Measurements from ENCODE around the gene GASK1A. TPM values are rescaled to one million over a fixed set of nuclear protein-coding genes. Genes with fewer than 3 reads are reported as not detected.

The GASK1A gene
- total RNA-seq, 1 experiment from 2014 or later = 5.4 TPM

GRCh38 chr3:42942693-42943092 is 36.4 kb upstream of the GASK1A start:
- no peak overlapping the region for H3K4me2 ChIP-seq (ENCODE audit: insufficient read depth, insufficient read length, low read length)
- H3K18ac ChIP-seq (ENCODE audit: insufficient read length, low read depth, low read length) = no peak overlapping the region
- Mint-ChIP-seq H3K27me3 (ENCODE audit: low read depth) (no peaks in the 10 kb centered on the region), H3K9me3 (no peaks in the 10 kb centered on the region), H3K4me3 (no peak overlapping the region), H3K36me3 (ENCODE audit: insufficient read depth in 1 of 3, low read depth in 3 of 3) (no peaks in the 10 kb centered on the region), H3K4me1 (peaks cover 0 to 2% of the 10 kb centered on the region in 2 experiments), H3K27ac (no peak overlapping the region)
- H3K56ac ChIP-seq (ENCODE audit: insufficient read length, low read depth, low read length) = no peak overlapping the region
- no CpG with 5 or more reads among the region's 1 CpG for WGBS (ENCODE audit: extremely low coverage, insufficient read length, low lambda C conversion rate)
- no peaks in the 10 kb centered on the region for H3K9me3 ChIP-seq (ENCODE audit: control insufficient read depth, low read depth, low read length)
- H2BK15ac ChIP-seq (ENCODE audit: low read depth, low read length) = no peak overlapping the region
- H2BK120ac ChIP-seq (ENCODE audit: low read depth, low read length, poor library complexity, severe bottlenecking) = no peak overlapping the region
- no peak for TF ChIP-seq CTCF (conservative IDR thresholded peaks at IDR 0.05)
- H3K4me1 ChIP-seq (ENCODE audit: insufficient read depth, low read length) = no peaks in the 10 kb centered on the region
- H4K20me1 ChIP-seq (ENCODE audit: control insufficient read depth, insufficient read depth, insufficient read length) = no peaks in the 10 kb centered on the region
- no peak overlapping the region for H2BK20ac ChIP-seq (ENCODE audit: low read depth, low read length, poor library complexity, severe bottlenecking)
- no peak for DNase-seq
- no peak overlapping the region for H3K14ac ChIP-seq (ENCODE audit: insufficient read depth, low read length)
- no peak overlapping the region for H3K23ac ChIP-seq (ENCODE audit: insufficient read length, low read depth, low read length)
- H2AFZ ChIP-seq (ENCODE audit: low read length) = no peak overlapping the region
- no peak overlapping the region for H3K9ac ChIP-seq (ENCODE audit: extremely low read depth, insufficient read length, low read length)
- no peak overlapping the region for H3K4ac ChIP-seq (ENCODE audit: low read depth, low read length)
- no peak overlapping the region for H4K8ac ChIP-seq (replicated peaks; ENCODE audit: insufficient read length, low read depth, low read length)
- no peaks in the 10 kb centered on the region for H3K79me1 ChIP-seq (ENCODE audit: insufficient read depth, low read depth, low read length, poor library complexity, severe bottlenecking)
- no peak overlapping the region for H2AK5ac ChIP-seq (ENCODE audit: insufficient read length, low read length)
- no peak overlapping the region for H3K27ac ChIP-seq (ENCODE audit: insufficient read length, low read depth, low read length)
- no peaks in the 10 kb centered on the region for H3K79me2 ChIP-seq (ENCODE audit: insufficient read depth, low read length)
- H3T11ph ChIP-seq (ENCODE audit: low read length) = no peak overlapping the region
- H3K27me3 ChIP-seq (ENCODE audit: insufficient read depth, low read length) = no peaks in the 10 kb centered on the region
- H2BK12ac ChIP-seq (ENCODE audit: insufficient read length, low read depth, low read length) = no peak overlapping the region
- no peaks in the 10 kb centered on the region for H3K23me2 ChIP-seq (ENCODE audit: insufficient read length, low read depth, low read length, poor library complexity, severe bottlenecking)
- no peak overlapping the region for H2BK5ac ChIP-seq (ENCODE audit: insufficient read length, low read length)
- no peak overlapping the region for H4K91ac ChIP-seq (ENCODE audit: insufficient read length, low read depth, low read length)
- H4K5ac ChIP-seq (ENCODE audit: insufficient read length, low read depth, low read length) = no peak overlapping the region

Measured in H9 (cell line).